NCI-H446 treated with DMSO at 0.1 percent for 48 hours (cell line): ENCODE measurements around the gene HAGH.

ENCODE experiments used
- DNase-seq: peaks from one replicate; lab custom pipeline; 2025; lab: John Stamatoyannopoulos, UW

The HAGH gene

GRCh38 chr16:1831186-1832075, 4.8 kb upstream of the HAGH start:
- DNase-seq, result no peak

- no peak for DNase-seq
Measured at GRCh38 chr16:1830213-1830612, 3.6 kb upstream of the HAGH start.

- DNase-seq, result no peak
Measured at GRCh38 chr16:1828645-1829410, 2.2 kb upstream of the HAGH start.

- no peak for DNase-seq
Measured at GRCh38 chr16:1825864-1826690, 548 bp downstream of the HAGH start.

- DNase-seq, result no peak
Measured at GRCh38 chr16:1825381-1825863, 1.2 kb downstream of the HAGH start.

GRCh38 chr16:1823821-1824220, 2.8 kb downstream of the HAGH start:
- DNase-seq, result no peak

GRCh38 chr16:1822801-1823200, 3.8 kb downstream of the HAGH start:
- DNase-seq, result no peak

- no peak for DNase-seq
Measured at GRCh38 chr16:1821861-1822611, 4.6 kb downstream of the HAGH start.

- DNase-seq, result no peak
Measured at GRCh38 chr16:1820946-1821290, 5.7 kb downstream of the HAGH start.

- no peak for DNase-seq
Measured at GRCh38 chr16:1820096-1820945, 6.3 kb downstream of the HAGH start.

GRCh38 chr16:1819611-1820010, 7.0 kb downstream of the HAGH start:
- no peak for DNase-seq

GRCh38 chr16:1818873-1819525, 7.6 kb downstream of the HAGH start:
- DNase-seq, result no peak

GRCh38 chr16:1818204-1818872, 8.3 kb downstream of the HAGH start:
- DNase-seq, result no peak

GRCh38 chr16:1817716-1818115, 8.9 kb downstream of the HAGH start:
- DNase-seq, result no peak

GRCh38 chr16:1817276-1817589, 9.4 kb downstream of the HAGH start:
- no peak for DNase-seq

GRCh38 chr16:1816396-1817275, 10.0 kb downstream of the HAGH start:
- no peak for DNase-seq

- DNase-seq, result no peak
Measured at GRCh38 chr16:1815461-1815860, 11.2 kb downstream of the HAGH start.

- peak; percentile 11 for DNase-seq
Measured at GRCh38 chr16:1812732-1813163, 13.9 kb downstream of the HAGH start.

- no peak for DNase-seq
Measured at GRCh38 chr16:1810536-1810935, 16.1 kb downstream of the HAGH start.
